ENCODE data around the gene LRP1B.

Gene LRP1B

DNA sequence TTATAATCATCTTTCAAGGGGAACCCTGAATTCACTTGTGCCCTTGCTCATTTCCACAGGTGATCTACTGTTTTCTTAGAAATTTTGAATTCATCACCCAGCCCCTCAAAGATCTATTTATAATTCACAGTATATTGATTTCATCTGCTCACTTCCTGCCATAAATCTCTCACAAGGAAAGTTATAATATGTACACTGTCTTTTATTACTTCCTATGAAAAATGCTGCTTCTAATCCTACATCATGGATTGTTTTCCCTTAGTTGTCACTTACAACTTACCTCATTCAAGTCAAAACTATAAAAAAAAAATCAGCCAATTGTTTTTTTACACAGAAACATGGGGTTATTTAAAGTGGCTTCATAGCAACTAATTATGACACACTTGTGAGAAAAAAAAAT, 1443.0 kb downstream of the LRP1B start:
- H3K79me2 ChIP-seq (ENCODE audit: insufficient read depth, low read length): no peaks in the 10 kb centered on the region
- H3K9me3 ChIP-seq (ENCODE audit: insufficient read depth, low read depth, low read length): no peaks in the 10 kb centered on the region
- no peak for TF ChIP-seq EZH2phosphoT487 (IDR thresholded peaks at IDR 0.05; ENCODE audit: borderline replicate concordance)
- TF ChIP-seq, protein P1, sequence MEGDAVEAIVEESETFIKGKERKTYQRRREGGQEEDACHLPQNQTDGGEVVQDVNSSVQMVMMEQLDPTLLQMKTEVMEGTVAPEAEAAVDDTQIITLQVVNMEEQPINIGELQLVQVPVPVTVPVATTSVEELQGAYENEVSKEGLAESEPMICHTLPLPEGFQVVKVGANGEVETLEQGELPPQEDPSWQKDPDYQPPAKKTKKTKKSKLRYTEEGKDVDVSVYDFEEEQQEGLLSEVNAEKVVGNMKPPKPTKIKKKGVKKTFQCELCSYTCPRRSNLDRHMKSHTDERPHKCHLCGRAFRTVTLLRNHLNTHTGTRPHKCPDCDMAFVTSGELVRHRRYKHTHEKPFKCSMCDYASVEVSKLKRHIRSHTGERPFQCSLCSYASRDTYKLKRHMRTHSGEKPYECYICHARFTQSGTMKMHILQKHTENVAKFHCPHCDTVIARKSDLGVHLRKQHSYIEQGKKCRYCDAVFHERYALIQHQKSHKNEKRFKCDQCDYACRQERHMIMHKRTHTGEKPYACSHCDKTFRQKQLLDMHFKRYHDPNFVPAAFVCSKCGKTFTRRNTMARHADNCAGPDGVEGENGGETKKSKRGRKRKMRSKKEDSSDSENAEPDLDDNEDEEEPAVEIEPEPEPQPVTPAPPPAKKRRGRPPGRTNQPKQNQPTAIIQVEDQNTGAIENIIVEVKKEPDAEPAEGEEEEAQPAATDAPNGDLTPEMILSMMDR (conservative IDR thresholded peaks at IDR 0.05; ENCODE audit: low read length): no peak
- no peaks in the 10 kb centered on the region for H3K36me3 ChIP-seq (ENCODE audit: insufficient read depth, low read length)
- H4K20me1 ChIP-seq (ENCODE audit: insufficient read depth, low read length, poor library complexity, severe bottlenecking): no peaks in the 10 kb centered on the region
- no peaks in the 10 kb centered on the region for H3K4me1 ChIP-seq (ENCODE audit: insufficient read depth, low read length, poor library complexity, severe bottlenecking)
- H3K27me3 ChIP-seq (ENCODE audit: insufficient read depth, low read length, poor library complexity, severe bottlenecking): no peaks in the 10 kb centered on the region
- H2AFZ ChIP-seq (ENCODE audit: low read length): no peak overlapping the region
- H3K9me2 ChIP-seq (replicated peaks; ENCODE audit: low read depth, low read length): no peaks in the 10 kb centered on the region
- no peak overlapping the region for H3K4me3 ChIP-seq (ENCODE audit: low read length, poor library complexity, severe bottlenecking)
- H3F3A ChIP-seq (ENCODE audit: low read depth): no peaks in the 10 kb centered on the region
- no peak overlapping the region for H3K9ac ChIP-seq (ENCODE audit: low read depth, low read length, poor library complexity, severe bottlenecking)
- H3K4me2 ChIP-seq (ENCODE audit: low read depth, low read length, poor library complexity, severe bottlenecking): no peak overlapping the region

DNA sequence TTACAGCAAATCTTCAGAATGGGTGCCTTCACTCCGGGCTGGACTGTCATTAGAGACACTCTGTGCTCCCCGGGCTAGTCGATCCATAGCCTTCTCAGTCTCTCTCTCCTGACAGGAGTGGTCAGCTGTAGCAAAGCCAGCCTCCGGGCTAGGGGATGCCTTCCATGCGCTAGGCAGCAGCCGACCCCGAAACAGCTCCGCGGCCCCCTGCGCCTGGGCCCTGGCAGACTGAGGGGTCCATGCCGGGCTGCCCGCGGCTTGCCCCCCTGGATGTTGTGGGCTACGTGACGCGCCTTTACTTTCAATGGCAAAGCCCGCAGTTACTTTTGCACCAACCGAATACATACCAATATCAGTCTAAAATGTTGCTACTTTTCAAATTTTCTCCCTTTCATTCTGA, 1447.2 kb downstream of the LRP1B start:
- no peak overlapping the region for H2AFZ ChIP-seq (ENCODE audit: low read length)
- no peaks in the 10 kb centered on the region for H4K20me1 ChIP-seq (ENCODE audit: insufficient read depth, low read length, poor library complexity, severe bottlenecking)
- H3K79me2 ChIP-seq (ENCODE audit: insufficient read depth, low read length): no peaks in the 10 kb centered on the region
- H3K9me3 ChIP-seq (ENCODE audit: insufficient read depth, low read depth, low read length): no peaks in the 10 kb centered on the region
- H3K4me2 ChIP-seq (ENCODE audit: low read depth, low read length, poor library complexity, severe bottlenecking): no peak overlapping the region
- H3K9me2 ChIP-seq (replicated peaks; ENCODE audit: low read depth, low read length): no peaks in the 10 kb centered on the region
- no peak for TF ChIP-seq EZH2phosphoT487 (IDR thresholded peaks at IDR 0.05; ENCODE audit: borderline replicate concordance)
- TF ChIP-seq, protein P1 (conservative IDR thresholded peaks at IDR 0.05; ENCODE audit: low read length): no peak
- no peak overlapping the region for H3K9ac ChIP-seq (ENCODE audit: low read depth, low read length, poor library complexity, severe bottlenecking)
- no peaks in the 10 kb centered on the region for H3F3A ChIP-seq (ENCODE audit: low read depth)
- H3K36me3 ChIP-seq (ENCODE audit: insufficient read depth, low read length): no peaks in the 10 kb centered on the region
- no peak overlapping the region for H3K4me3 ChIP-seq (ENCODE audit: low read length, poor library complexity, severe bottlenecking)
- H3K27me3 ChIP-seq (ENCODE audit: insufficient read depth, low read length, poor library complexity, severe bottlenecking): no peaks in the 10 kb centered on the region
- no peaks in the 10 kb centered on the region for H3K4me1 ChIP-seq (ENCODE audit: insufficient read depth, low read length, poor library complexity, severe bottlenecking)

DNA sequence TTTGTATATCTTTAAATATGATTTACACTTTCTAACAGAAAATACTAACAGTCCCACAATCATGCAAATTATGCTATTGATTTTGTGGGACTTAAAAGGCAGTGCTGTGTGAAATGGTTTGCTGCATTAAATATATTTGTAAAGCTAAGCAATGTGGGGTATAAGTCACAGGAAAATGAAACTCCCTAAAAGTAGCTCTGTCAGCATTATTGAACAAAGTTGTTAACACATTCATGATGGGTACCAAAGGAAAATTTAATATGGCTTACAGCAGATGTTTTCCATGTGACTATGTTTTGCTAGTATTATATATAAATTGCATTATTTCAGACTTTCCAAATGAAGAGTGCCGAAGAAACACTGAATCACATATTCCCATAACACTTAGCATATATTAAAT, 1450.0 kb downstream of the LRP1B start:
- Histone ChIP-seq H3K4me2 (ENCODE audit: low read depth, low read length, poor library complexity, severe bottlenecking) (no peak overlapping the region), H2AFZ (ENCODE audit: low read length) (no peak overlapping the region), H3K79me2 (ENCODE audit: insufficient read depth, low read length) (no peaks in the 10 kb centered on the region), H4K20me1 (ENCODE audit: insufficient read depth, low read length, poor library complexity, severe bottlenecking) (no peaks in the 10 kb centered on the region), H3K9ac (ENCODE audit: low read depth, low read length, poor library complexity, severe bottlenecking) (no peak overlapping the region), H3K9me2 (replicated peaks; ENCODE audit: low read depth, low read length) (no peaks in the 10 kb centered on the region), H3K36me3 (ENCODE audit: insufficient read depth, low read length) (no peaks in the 10 kb centered on the region), H3K9me3 (ENCODE audit: insufficient read depth, low read depth, low read length) (no peaks in the 10 kb centered on the region), H3F3A (ENCODE audit: low read depth) (no peaks in the 10 kb centered on the region), H3K27me3 (ENCODE audit: insufficient read depth, low read length, poor library complexity, severe bottlenecking) (no peaks in the 10 kb centered on the region), H3K4me3 (ENCODE audit: low read length, poor library complexity, severe bottlenecking) (no peak overlapping the region), H3K4me1 (ENCODE audit: insufficient read depth, low read length, poor library complexity, severe bottlenecking) (no peaks in the 10 kb centered on the region)
- TF ChIP-seq, protein P1 (conservative IDR thresholded peaks at IDR 0.05; ENCODE audit: low read length): no peak
- no peak for TF ChIP-seq EZH2phosphoT487 (IDR thresholded peaks at IDR 0.05; ENCODE audit: borderline replicate concordance)
